HepG2 (cell line): ENCODE measurements around the gene COL4A3. TPM values are rescaled to one million over a fixed set of nuclear protein-coding genes. Genes with fewer than 3 reads are reported as not detected.

Source experiments
- AHDC1 ChIP-seq: sonication (generic); formaldehyde crosslinking; IDR thresholded peaks from 2 replicates; pipeline ENCODE4 v1.5.1; 2020; ENCODE audit warnings: mild to moderate bottlenecking, missing genetic modification reagents, borderline replicate concordance
- ARID2 ChIP-seq: sonication (generic); formaldehyde crosslinking; IDR thresholded peaks from 2 replicates; pipeline ENCODE4 v1.8.1; 2022; ENCODE audit warnings: mild to moderate bottlenecking, missing genetic modification reagents, borderline replicate concordance
- ATF7 ChIP-seq, 2 experiments: fragments of 450-650 bp in 1 of 2; sonication (generic) in 1 of 2; formaldehyde crosslinking in 1 of 2; IDR thresholded peaks; 2 replicates each; pipeline versions ENCODE4 v1.4.0 to v1.6.1; 2016 to 2020; ENCODE audit warnings: antibody characterized with exemption in 1 of 2, mild to moderate bottlenecking in 1 of 2, missing genetic modification reagents in 1 of 2
- CREB1 ChIP-seq, 2 experiments: fragments of 450-650 bp in 1 of 2; IDR thresholded peaks; 2 replicates each; pipeline ENCODE4 v1.6.1; 2016 to 2017; ENCODE audit warnings: control low read depth in 1 of 2, mild to moderate bottlenecking in 1 of 2, missing compliant biosample characterization in 1 of 2, missing genetic modification characterization in 1 of 2
- DMAP1 ChIP-seq: IDR thresholded peaks from 2 replicates; pipeline ENCODE4 v1.6.1; 2016
- DPF2 ChIP-seq: sonication (generic); formaldehyde crosslinking; IDR thresholded peaks from 2 replicates; pipeline ENCODE4 v1.4.0; 2020; ENCODE audit warnings: mild to moderate bottlenecking, low read depth, missing genetic modification reagents, borderline replicate concordance
- FOXK2 ChIP-seq: fragments of 450-650 bp; IDR thresholded peaks from 2 replicates; pipeline ENCODE4 v1.6.1; 2016
- MIXL1 ChIP-seq: IDR thresholded peaks from 2 replicates; pipeline ENCODE4 v1.6.1; 2016
- NFYC ChIP-seq: IDR thresholded peaks from 2 replicates; pipeline ENCODE4 v1.6.1; 2016; ENCODE audit warnings: missing genetic modification reagents, missing compliant biosample characterization
- ZNF503 ChIP-seq: sonication (generic); formaldehyde crosslinking; IDR thresholded peaks from 2 replicates; pipeline ENCODE4 v1.4.0; 2020; ENCODE audit warnings: missing genetic modification reagents
- ZNF563 ChIP-seq: sonication (generic); formaldehyde crosslinking; IDR thresholded peaks from 2 replicates; pipeline ENCODE4 v1.8.0; 2022; ENCODE audit warnings: mild to moderate bottlenecking, moderate library complexity, missing genetic modification reagents
- ZNF713 ChIP-seq: sonication (generic); formaldehyde crosslinking; IDR thresholded peaks from 2 replicates; pipeline ENCODE4 v1.4.0; 2020; ENCODE audit warnings: mild to moderate bottlenecking, missing genetic modification reagents
- ZNF879 ChIP-seq: sonication (generic); formaldehyde crosslinking; IDR thresholded peaks from 2 replicates; pipeline ENCODE4 v1.8.1; 2023; ENCODE audit warnings: missing genetic modification reagents
- ZSCAN12 ChIP-seq: sonication (generic); formaldehyde crosslinking; IDR thresholded peaks from 2 replicates; pipeline ENCODE4 v1.9.0; 2021; ENCODE audit warnings: mild to moderate bottlenecking, missing genetic modification reagents
- polyA plus RNA-seq, 8 experiments: library from polyadenylated mRNA; depleted of rRNA in 3 of 8; stranded (reverse) in 7 of 8; unstranded in 1 of 8; fragments of >200 nt; fragmentation: Illumina TruSeq in 4 of 8; extraction: Trizol in 4 of 8; gene quantifications; 2 replicates each; pipeline versions ENCODE4 v1.2.1 to v1.2.3, GENCODE V29; 2011 to 2016; ENCODE audit warnings: low read depth in 4 of 8, missing spikeins in 1 of 8, mixed read lengths in 1 of 8; ENCODE audit not compliant: insufficient read depth in 1 of 8
- total RNA-seq, 5 experiments: library from RNA; depleted of rRNA; stranded (reverse); fragments of >200 nt; fragmentation: Illumina TruSeq; extraction: Trizol; gene quantifications; 2 replicates each; pipeline ENCODE4 v1.2.3, GENCODE V29; 2016; ENCODE audit warnings: low read depth in 1 of 5
- TF ChIP-seq, protein P1 (sequence below): IDR thresholded peaks from 2 replicates; pipeline ENCODE4 v1.4.0; 2020; ENCODE audit warnings: mild to moderate bottlenecking, missing genetic modification reagents
- TF ChIP-seq, protein P2 (sequence below): sonication (generic); formaldehyde crosslinking; IDR thresholded peaks from 2 replicates; pipeline ENCODE4 v1.4.0; 2020; ENCODE audit warnings: missing genetic modification reagents

Gene COL4A3
- total and polyA plus RNA-seq, 2 of the 13 experiments (the other 11 are each of a cell fraction or from before 2014, with no cell fraction given), result 0.02 TPM; not detected in 1

- TF ChIP-seq ZSCAN12 (no peak), FOXK2 (no peak), ZNF879 (no peak), ZNF563 (CRISPR knock-in tag) (no peak), ZNF503 (CRISPR knock-in tag) (no peak), AHDC1 (CRISPR knock-in tag) (peak; percentile 51; the same call in 1 of the 2 replicates), MIXL1 (0 out of 2 replicates have a peak, but pooled peaks have one; percentile 29), ZNF713 (CRISPR knock-in tag) (no peak), ARID2 (CRISPR knock-in tag) (no peak), CREB1 (IDR thresholded peaks at IDR 0.05) (no peak), CREB1 (CRISPR knock-in tag; IDR thresholded peaks at IDR 0.05) (0 out of 2 replicates have a peak, but pooled peaks have one; percentile 35), ATF7 (IDR thresholded peaks at IDR 0.05) (no peak), ATF7 (CRISPR knock-in tag; IDR thresholded peaks at IDR 0.05) (no peak), DMAP1 (CRISPR knock-in tag) (peak; percentile 43; the same call in 1 of the 2 replicates), NFYC (CRISPR knock-in tag) (no peak), DPF2 (no peak; the same call in 1 of the 2 replicates)
- TF ChIP-seq, protein P1, sequence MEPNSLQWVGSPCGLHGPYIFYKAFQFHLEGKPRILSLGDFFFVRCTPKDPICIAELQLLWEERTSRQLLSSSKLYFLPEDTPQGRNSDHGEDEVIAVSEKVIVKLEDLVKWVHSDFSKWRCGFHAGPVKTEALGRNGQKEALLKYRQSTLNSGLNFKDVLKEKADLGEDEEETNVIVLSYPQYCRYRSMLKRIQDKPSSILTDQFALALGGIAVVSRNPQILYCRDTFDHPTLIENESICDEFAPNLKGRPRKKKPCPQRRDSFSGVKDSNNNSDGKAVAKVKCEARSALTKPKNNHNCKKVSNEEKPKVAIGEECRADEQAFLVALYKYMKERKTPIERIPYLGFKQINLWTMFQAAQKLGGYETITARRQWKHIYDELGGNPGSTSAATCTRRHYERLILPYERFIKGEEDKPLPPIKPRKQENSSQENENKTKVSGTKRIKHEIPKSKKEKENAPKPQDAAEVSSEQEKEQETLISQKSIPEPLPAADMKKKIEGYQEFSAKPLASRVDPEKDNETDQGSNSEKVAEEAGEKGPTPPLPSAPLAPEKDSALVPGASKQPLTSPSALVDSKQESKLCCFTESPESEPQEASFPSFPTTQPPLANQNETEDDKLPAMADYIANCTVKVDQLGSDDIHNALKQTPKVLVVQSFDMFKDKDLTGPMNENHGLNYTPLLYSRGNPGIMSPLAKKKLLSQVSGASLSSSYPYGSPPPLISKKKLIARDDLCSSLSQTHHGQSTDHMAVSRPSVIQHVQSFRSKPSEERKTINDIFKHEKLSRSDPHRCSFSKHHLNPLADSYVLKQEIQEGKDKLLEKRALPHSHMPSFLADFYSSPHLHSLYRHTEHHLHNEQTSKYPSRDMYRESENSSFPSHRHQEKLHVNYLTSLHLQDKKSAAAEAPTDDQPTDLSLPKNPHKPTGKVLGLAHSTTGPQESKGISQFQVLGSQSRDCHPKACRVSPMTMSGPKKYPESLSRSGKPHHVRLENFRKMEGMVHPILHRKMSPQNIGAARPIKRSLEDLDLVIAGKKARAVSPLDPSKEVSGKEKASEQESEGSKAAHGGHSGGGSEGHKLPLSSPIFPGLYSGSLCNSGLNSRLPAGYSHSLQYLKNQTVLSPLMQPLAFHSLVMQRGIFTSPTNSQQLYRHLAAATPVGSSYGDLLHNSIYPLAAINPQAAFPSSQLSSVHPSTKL (CRISPR knock-in tag), result peak; percentile 29; the same call in 1 of the 2 replicates
- TF ChIP-seq, protein P2, sequence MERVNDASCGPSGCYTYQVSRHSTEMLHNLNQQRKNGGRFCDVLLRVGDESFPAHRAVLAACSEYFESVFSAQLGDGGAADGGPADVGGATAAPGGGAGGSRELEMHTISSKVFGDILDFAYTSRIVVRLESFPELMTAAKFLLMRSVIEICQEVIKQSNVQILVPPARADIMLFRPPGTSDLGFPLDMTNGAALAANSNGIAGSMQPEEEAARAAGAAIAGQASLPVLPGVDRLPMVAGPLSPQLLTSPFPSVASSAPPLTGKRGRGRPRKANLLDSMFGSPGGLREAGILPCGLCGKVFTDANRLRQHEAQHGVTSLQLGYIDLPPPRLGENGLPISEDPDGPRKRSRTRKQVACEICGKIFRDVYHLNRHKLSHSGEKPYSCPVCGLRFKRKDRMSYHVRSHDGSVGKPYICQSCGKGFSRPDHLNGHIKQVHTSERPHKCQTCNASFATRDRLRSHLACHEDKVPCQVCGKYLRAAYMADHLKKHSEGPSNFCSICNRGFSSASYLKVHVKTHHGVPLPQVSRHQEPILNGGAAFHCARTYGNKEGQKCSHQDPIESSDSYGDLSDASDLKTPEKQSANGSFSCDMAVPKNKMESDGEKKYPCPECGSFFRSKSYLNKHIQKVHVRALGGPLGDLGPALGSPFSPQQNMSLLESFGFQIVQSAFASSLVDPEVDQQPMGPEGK (CRISPR knock-in tag), result 0 out of 2 replicates have a peak, but pooled peaks have one; percentile 8
Observed at GRCh38 chr2:227311861-227312506, 147.6 kb downstream of the COL4A3 start (continued).
